Measurements from ENCODE around the gene TRMT10A. TPM values are rescaled to one million over a fixed set of nuclear protein-coding genes. Genes with fewer than 3 reads are reported as not detected.

The TRMT10A gene
- total and polyA plus RNA-seq, 2 of the 13 experiments (the other 11 are each of a cell fraction or from before 2014, with no cell fraction given), result 3.9 to 12.6 TPM

DNA sequence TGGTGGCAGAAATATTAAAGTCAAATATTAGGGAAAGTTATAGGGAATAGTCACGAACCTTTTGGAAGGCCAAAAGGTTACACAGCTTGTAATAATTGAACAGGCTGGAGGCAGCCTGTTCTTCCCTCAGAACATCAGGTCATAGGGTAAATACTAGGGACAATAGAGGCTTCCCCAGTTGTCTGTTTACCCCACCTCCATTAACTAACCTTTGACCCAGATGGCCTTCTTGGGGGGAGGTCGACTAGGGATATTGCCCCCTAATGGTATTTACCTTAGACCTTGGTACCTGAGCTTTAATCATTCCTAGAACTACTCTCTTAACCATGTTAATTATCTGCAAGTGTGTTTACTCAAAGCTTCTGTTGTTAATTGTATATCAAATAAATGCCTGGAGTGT lies 27.0 kb downstream of the TRMT10A start (continued):
- TF ChIP-seq, protein P1, sequence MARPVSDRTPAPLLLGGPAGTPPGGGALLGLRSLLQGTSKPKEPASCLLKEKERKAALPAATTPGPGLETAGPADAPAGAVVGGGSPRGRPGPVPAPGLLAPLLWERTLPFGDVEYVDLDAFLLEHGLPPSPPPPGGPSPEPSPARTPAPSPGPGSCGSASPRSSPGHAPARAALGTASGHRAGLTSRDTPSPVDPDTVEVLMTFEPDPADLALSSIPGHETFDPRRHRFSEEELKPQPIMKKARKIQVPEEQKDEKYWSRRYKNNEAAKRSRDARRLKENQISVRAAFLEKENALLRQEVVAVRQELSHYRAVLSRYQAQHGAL (CRISPR knock-in tag; IDR thresholded peaks at IDR 0.05; ENCODE audit: not compliant biosample characterization), result no peak
- TF ChIP-seq ZNF660 (CRISPR knock-in tag; IDR thresholded peaks at IDR 0.05; ENCODE audit: borderline replicate concordance, low read depth) (no peak), CBX1 (IDR thresholded peaks at IDR 0.05; ENCODE audit: low read depth) (no peak), CHD2 (IDR thresholded peaks at IDR 0.05; ENCODE audit: low read depth, low read length) (no peak), HDAC2 (CRISPR knock-in tag; IDR thresholded peaks at IDR 0.05) (no peak), ZNF501 (CRISPR knock-in tag; IDR thresholded peaks at IDR 0.05) (no peak), ZNF616 (CRISPR knock-in tag; IDR thresholded peaks at IDR 0.05; ENCODE audit: low read depth) (no peak), ZSCAN29 (CRISPR knock-in tag; conservative IDR thresholded peaks at IDR 0.05) (no peak), HNF4A (CRISPR knock-in tag; IDR thresholded peaks at IDR 0.05) (peak; percentile 37; the same call in 1 of the 2 replicates), NR2F2 (IDR thresholded peaks at IDR 0.05; ENCODE audit: borderline replicate concordance, low read depth) (peak; percentile 88), AGO2 (optimal IDR thresholded peaks at IDR 0.05; ENCODE audit: low read depth, low read length) (no peak), SALL1 (CRISPR knock-in tag; IDR thresholded peaks at IDR 0.05) (no peak), NFRKB (IDR thresholded peaks at IDR 0.05) (no peak), ZNF33A (CRISPR knock-in tag; IDR thresholded peaks at IDR 0.05; ENCODE audit: borderline replicate concordance) (no peak), RBAK (CRISPR knock-in tag; IDR thresholded peaks at IDR 0.05) (no peak), ZNF160 (CRISPR knock-in tag; IDR thresholded peaks at IDR 0.05) (no peak)
- TF ChIP-seq, protein P2, sequence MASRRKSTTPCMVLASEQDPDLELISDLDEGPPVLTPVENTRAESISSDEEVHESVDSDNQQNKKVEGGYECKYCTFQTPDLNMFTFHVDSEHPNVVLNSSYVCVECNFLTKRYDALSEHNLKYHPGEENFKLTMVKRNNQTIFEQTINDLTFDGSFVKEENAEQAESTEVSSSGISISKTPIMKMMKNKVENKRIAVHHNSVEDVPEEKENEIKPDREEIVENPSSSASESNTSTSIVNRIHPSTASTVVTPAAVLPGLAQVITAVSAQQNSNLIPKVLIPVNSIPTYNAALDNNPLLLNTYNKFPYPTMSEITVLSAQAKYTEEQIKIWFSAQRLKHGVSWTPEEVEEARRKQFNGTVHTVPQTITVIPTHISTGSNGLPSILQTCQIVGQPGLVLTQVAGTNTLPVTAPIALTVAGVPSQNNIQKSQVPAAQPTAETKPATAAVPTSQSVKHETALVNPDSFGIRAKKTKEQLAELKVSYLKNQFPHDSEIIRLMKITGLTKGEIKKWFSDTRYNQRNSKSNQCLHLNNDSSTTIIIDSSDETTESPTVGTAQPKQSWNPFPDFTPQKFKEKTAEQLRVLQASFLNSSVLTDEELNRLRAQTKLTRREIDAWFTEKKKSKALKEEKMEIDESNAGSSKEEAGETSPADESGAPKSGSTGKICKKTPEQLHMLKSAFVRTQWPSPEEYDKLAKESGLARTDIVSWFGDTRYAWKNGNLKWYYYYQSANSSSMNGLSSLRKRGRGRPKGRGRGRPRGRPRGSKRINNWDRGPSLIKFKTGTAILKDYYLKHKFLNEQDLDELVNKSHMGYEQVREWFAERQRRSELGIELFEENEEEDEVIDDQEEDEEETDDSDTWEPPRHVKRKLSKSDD (CRISPR knock-in tag; IDR thresholded peaks at IDR 0.05; ENCODE audit: low read depth), result no peak
- TF ChIP-seq, protein P3, sequence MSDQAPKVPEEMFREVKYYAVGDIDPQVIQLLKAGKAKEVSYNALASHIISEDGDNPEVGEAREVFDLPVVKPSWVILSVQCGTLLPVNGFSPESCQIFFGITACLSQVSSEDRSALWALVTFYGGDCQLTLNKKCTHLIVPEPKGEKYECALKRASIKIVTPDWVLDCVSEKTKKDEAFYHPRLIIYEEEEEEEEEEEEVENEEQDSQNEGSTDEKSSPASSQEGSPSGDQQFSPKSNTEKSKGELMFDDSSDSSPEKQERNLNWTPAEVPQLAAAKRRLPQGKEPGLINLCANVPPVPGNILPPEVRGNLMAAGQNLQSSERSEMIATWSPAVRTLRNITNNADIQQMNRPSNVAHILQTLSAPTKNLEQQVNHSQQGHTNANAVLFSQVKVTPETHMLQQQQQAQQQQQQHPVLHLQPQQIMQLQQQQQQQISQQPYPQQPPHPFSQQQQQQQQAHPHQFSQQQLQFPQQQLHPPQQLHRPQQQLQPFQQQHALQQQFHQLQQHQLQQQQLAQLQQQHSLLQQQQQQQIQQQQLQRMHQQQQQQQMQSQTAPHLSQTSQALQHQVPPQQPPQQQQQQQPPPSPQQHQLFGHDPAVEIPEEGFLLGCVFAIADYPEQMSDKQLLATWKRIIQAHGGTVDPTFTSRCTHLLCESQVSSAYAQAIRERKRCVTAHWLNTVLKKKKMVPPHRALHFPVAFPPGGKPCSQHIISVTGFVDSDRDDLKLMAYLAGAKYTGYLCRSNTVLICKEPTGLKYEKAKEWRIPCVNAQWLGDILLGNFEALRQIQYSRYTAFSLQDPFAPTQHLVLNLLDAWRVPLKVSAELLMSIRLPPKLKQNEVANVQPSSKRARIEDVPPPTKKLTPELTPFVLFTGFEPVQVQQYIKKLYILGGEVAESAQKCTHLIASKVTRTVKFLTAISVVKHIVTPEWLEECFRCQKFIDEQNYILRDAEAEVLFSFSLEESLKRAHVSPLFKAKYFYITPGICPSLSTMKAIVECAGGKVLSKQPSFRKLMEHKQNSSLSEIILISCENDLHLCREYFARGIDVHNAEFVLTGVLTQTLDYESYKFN (CRISPR knock-in tag; conservative IDR thresholded peaks at IDR 0.05), result peak; percentile 38; the same call in 1 of the 2 replicates
- TF ChIP-seq, protein P4, sequence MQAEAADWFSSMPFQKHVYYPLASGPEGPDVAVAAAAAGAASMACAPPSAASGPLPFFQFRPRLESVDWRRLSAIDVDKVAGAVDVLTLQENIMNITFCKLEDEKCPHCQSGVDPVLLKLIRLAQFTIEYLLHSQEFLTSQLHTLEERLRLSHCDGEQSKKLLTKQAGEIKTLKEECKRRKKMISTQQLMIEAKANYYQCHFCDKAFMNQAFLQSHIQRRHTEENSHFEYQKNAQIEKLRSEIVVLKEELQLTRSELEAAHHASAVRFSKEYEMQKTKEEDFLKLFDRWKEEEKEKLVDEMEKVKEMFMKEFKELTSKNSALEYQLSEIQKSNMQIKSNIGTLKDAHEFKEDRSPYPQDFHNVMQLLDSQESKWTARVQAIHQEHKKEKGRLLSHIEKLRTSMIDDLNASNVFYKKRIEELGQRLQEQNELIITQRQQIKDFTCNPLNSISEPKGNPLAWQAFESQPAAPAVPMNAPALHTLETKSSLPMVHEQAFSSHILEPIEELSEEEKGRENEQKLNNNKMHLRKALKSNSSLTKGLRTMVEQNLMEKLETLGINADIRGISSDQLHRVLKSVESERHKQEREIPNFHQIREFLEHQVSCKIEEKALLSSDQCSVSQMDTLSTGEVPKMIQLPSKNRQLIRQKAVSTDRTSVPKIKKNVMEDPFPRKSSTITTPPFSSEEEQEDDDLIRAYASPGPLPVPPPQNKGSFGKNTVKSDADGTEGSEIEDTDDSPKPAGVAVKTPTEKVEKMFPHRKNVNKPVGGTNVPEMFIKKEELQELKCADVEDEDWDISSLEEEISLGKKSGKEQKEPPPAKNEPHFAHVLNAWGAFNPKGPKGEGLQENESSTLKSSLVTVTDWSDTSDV (CRISPR knock-in tag; IDR thresholded peaks at IDR 0.05), result no peak
- TF ChIP-seq, protein P5, sequence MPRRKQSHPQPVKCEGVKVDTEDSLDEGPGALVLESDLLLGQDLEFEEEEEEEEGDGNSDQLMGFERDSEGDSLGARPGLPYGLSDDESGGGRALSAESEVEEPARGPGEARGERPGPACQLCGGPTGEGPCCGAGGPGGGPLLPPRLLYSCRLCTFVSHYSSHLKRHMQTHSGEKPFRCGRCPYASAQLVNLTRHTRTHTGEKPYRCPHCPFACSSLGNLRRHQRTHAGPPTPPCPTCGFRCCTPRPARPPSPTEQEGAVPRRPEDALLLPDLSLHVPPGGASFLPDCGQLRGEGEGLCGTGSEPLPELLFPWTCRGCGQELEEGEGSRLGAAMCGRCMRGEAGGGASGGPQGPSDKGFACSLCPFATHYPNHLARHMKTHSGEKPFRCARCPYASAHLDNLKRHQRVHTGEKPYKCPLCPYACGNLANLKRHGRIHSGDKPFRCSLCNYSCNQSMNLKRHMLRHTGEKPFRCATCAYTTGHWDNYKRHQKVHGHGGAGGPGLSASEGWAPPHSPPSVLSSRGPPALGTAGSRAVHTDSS (CRISPR knock-in tag; conservative IDR thresholded peaks at IDR 0.05), result no peak

Measured in HepG2 (cell line).